Neural cell (in vitro differentiated cells): Measurements from ENCODE around the gene FETUB. TPM values are rescaled to one million over a fixed set of nuclear protein-coding genes. Genes with fewer than 3 reads are reported as not detected.

Experiments used
- H2AFZ ChIP-seq: fragments of 200-600, 300-800 bp; sonication (generic), shearing (Covaris generic); 2 replicates; pipeline ENCODE4 v1.6.0; 2014; ENCODE audit warnings: low read depth, mild to moderate bottlenecking, antibody characterized with exemption, low read length, moderate library complexity
- H3F3A ChIP-seq: fragments of 200-600 bp; shearing (Covaris generic); 2 replicates; pipeline ENCODE4 v1.6.1; 2016; ENCODE audit warnings: mild to moderate bottlenecking, moderate library complexity, mixed read lengths, antibody characterized with exemption, low read length; ENCODE audit not compliant: insufficient read depth, poor library complexity, severe bottlenecking
- H3K27ac ChIP-seq: fragments of 200-600, 300-800 bp; sonication (generic), shearing (Covaris generic); 2 replicates; pipeline ENCODE4 v1.5.1; 2014; ENCODE audit warnings: mild to moderate bottlenecking, low read length, moderate library complexity
- H3K27me3 ChIP-seq: fragments of 300-800, 200-600 bp; sonication (generic), shearing (Covaris generic); 2 replicates; pipeline ENCODE4 v1.6.0; 2014; ENCODE audit warnings: mild to moderate bottlenecking, low read depth, low read length, moderate library complexity; ENCODE audit not compliant: insufficient read depth
- H3K36me3 ChIP-seq: fragments of 300-800, 200-600 bp; sonication (generic), shearing (Covaris generic); 2 replicates; pipeline ENCODE4 v1.5.1; 2014; ENCODE audit warnings: mild to moderate bottlenecking, antibody characterized with exemption, low read length, moderate library complexity; ENCODE audit not compliant: insufficient read depth
- H3K4me2 ChIP-seq: fragments of 300-800, 200-600 bp; sonication (generic), shearing (Covaris generic); 2 replicates; pipeline ENCODE4 v1.6.0; 2014; ENCODE audit warnings: mild to moderate bottlenecking, low read length
- H3K4me3 ChIP-seq: fragments of 300-800, 200-600 bp; sonication (generic), shearing (Covaris generic); 2 replicates; pipeline ENCODE4 v1.5.1; 2014; ENCODE audit warnings: mild to moderate bottlenecking, low read length, moderate library complexity
- H3K79me2 ChIP-seq: fragments of 200-600 bp; shearing (Covaris generic); replicated peaks from 2 replicates; pipeline ENCODE4 v1.6.0; 2014; ENCODE audit warnings: mild to moderate bottlenecking, low read length, moderate library complexity; ENCODE audit not compliant: insufficient read depth
- H3K9ac ChIP-seq: fragments of 300-800, 200-600 bp; sonication (generic), shearing (Covaris generic); 2 replicates; pipeline ENCODE4 v1.6.1; 2016; ENCODE audit warnings: mild to moderate bottlenecking, low read length, mixed read lengths
- H3K9me2 ChIP-seq: fragments of 200-600 bp; shearing (Covaris generic); 2 replicates; pipeline ENCODE4 v1.6.1; 2016; ENCODE audit warnings: mild to moderate bottlenecking, low read length, mixed read lengths; ENCODE audit not compliant: insufficient read depth
- H3K9me3 ChIP-seq: fragments of 200-600, 300-800 bp; sonication (generic), shearing (Covaris generic); 2 replicates; pipeline ENCODE4 v1.6.1; 2016; ENCODE audit warnings: mild to moderate bottlenecking, mixed run types, low read length, moderate library complexity, mixed read lengths
- H4K20me1 ChIP-seq: fragments of 200-600 bp; shearing (Covaris generic); 2 replicates; pipeline ENCODE4 v1.6.1; 2016; ENCODE audit warnings: mild to moderate bottlenecking, mixed run types; ENCODE audit not compliant: insufficient read depth
- EP300 ChIP-seq: fragments of 450-650 bp; conservative IDR thresholded peaks from 2 replicates; pipeline ENCODE4 v1.6.1; 2014; ENCODE audit warnings: antibody characterized with exemption, mild to moderate bottlenecking, moderate library complexity; ENCODE audit not compliant: poor library complexity, severe bottlenecking
- EZH2 ChIP-seq: fragments of 200-600, 300-800 bp; shearing (Covaris generic), sonication (generic); IDR thresholded peaks from 2 replicates; pipeline ENCODE4 v1.6.1; 2014; ENCODE audit warnings: antibody characterized with exemption, low read length, borderline replicate concordance, mild to moderate bottlenecking; ENCODE audit not compliant: insufficient read depth, poor library complexity, severe bottlenecking
- MXI1 ChIP-seq: fragments of 450-650 bp; conservative IDR thresholded peaks from 2 replicates; pipeline ENCODE4 v1.6.1; 2014; ENCODE audit warnings: antibody characterized with exemption, mild to moderate bottlenecking; ENCODE audit not compliant: poor library complexity, severe bottlenecking
- POLR2AphosphoS5 ChIP-seq: IDR thresholded peaks from 2 replicates; pipeline ENCODE4 v1.6.1; 2012
- RAD21 ChIP-seq: fragments of 450-650 bp; conservative IDR thresholded peaks from 2 replicates; pipeline ENCODE4 v1.6.1; 2014; ENCODE audit warnings: antibody characterized with exemption, mild to moderate bottlenecking, moderate library complexity
- SMC3 ChIP-seq: fragments of 450-650 bp; conservative IDR thresholded peaks from 2 replicates; pipeline ENCODE4 v1.6.1; 2014; ENCODE audit warnings: antibody characterized with exemption, mild to moderate bottlenecking, moderate library complexity; ENCODE audit not compliant: poor library complexity
- TAF1 ChIP-seq: IDR thresholded peaks from 2 replicates; pipeline ENCODE4 v1.6.1; 2012; ENCODE audit warnings: low read depth
- polyA plus RNA-seq: library from polyadenylated mRNA; depleted of rRNA; stranded (reverse); fragments of >200 nt; gene quantifications from 2 replicates; pipeline ENCODE4 v1.2.3, GENCODE V29; 2014
- TF ChIP-seq, protein P1 (sequence below): IDR thresholded peaks from 2 replicates; pipeline ENCODE4 v1.6.1; 2012; ENCODE audit warnings: borderline replicate concordance
- TF ChIP-seq, protein P2 (sequence below): fragments of 450-650 bp; IDR thresholded peaks from 2 replicates; pipeline ENCODE4 v1.5.1; 2014; ENCODE audit warnings: antibody characterized with exemption, mild to moderate bottlenecking, moderate library complexity; ENCODE audit not compliant: poor library complexity, severe bottlenecking

Gene FETUB
- polyA plus RNA-seq, 1 donor from 2014 or later: not detected

DNA sequence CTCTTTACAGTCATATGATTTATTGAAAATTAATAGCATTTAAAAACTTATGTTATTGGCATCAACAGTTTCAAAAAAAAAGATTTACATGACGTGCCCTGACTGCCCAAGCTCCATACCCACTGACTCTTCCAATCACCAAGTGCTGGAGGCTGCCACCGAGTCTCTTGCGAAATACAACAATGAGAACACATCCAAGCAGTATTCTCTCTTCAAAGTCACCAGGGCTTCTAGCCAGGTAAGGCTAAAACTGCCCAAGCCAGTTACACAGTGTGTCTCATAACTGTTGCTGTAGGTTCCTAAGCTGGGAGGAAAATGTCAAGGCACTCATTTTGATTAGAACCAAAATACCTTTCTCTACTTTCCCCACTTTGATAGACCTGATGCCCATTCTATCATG lies 4.5 kb downstream of the FETUB start:
- Histone ChIP-seq H3K27ac (no peak overlapping the region), H3K9ac (no peak overlapping the region), H3K9me3 (no peaks in the 10 kb centered on the region), H3K4me3 (no peak overlapping the region), H3K27me3 (no peaks in the 10 kb centered on the region), H3K4me2 (no peak overlapping the region), H2AFZ (no peak overlapping the region), H4K20me1 (no peaks in the 10 kb centered on the region), H3K9me2 (no peaks in the 10 kb centered on the region), H3K36me3 (no peaks in the 10 kb centered on the region), H3K79me2 (no peaks in the 10 kb centered on the region), H3F3A (no peaks in the 10 kb centered on the region)
- TF ChIP-seq POLR2AphosphoS5 (no peak), RAD21 (no peak), MXI1 (no peak), EZH2 (no peak), SMC3 (no peak), TAF1 (no peak), EP300 (no peak)
- TF ChIP-seq, protein P1, sequence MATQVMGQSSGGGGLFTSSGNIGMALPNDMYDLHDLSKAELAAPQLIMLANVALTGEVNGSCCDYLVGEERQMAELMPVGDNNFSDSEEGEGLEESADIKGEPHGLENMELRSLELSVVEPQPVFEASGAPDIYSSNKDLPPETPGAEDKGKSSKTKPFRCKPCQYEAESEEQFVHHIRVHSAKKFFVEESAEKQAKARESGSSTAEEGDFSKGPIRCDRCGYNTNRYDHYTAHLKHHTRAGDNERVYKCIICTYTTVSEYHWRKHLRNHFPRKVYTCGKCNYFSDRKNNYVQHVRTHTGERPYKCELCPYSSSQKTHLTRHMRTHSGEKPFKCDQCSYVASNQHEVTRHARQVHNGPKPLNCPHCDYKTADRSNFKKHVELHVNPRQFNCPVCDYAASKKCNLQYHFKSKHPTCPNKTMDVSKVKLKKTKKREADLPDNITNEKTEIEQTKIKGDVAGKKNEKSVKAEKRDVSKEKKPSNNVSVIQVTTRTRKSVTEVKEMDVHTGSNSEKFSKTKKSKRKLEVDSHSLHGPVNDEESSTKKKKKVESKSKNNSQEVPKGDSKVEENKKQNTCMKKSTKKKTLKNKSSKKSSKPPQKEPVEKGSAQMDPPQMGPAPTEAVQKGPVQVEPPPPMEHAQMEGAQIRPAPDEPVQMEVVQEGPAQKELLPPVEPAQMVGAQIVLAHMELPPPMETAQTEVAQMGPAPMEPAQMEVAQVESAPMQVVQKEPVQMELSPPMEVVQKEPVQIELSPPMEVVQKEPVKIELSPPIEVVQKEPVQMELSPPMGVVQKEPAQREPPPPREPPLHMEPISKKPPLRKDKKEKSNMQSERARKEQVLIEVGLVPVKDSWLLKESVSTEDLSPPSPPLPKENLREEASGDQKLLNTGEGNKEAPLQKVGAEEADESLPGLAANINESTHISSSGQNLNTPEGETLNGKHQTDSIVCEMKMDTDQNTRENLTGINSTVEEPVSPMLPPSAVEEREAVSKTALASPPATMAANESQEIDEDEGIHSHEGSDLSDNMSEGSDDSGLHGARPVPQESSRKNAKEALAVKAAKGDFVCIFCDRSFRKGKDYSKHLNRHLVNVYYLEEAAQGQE: no peak
- TF ChIP-seq, protein P2, sequence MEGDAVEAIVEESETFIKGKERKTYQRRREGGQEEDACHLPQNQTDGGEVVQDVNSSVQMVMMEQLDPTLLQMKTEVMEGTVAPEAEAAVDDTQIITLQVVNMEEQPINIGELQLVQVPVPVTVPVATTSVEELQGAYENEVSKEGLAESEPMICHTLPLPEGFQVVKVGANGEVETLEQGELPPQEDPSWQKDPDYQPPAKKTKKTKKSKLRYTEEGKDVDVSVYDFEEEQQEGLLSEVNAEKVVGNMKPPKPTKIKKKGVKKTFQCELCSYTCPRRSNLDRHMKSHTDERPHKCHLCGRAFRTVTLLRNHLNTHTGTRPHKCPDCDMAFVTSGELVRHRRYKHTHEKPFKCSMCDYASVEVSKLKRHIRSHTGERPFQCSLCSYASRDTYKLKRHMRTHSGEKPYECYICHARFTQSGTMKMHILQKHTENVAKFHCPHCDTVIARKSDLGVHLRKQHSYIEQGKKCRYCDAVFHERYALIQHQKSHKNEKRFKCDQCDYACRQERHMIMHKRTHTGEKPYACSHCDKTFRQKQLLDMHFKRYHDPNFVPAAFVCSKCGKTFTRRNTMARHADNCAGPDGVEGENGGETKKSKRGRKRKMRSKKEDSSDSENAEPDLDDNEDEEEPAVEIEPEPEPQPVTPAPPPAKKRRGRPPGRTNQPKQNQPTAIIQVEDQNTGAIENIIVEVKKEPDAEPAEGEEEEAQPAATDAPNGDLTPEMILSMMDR: no peak

DNA sequence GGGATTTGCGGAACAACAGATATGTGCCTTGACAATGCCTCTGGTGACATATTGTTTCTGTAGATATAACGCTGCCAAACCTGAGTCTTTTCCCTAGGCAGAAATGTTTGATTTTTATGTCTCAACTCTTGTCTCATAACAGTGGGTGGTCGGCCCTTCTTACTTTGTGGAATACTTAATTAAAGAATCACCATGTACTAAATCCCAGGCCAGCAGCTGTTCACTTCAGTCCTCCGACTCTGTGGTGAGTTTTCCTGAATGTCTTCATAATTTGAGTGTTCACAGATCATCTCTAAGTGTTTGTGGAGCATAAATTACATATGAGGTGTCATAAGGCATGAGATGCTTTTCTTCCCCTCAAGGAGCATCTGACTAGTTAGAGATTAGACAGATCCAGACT lies 5.9 kb downstream of the FETUB start:
- H3K27me3 ChIP-seq: no peaks in the 10 kb centered on the region
- no peak overlapping the region for H3K9ac ChIP-seq
- H3F3A ChIP-seq: no peaks in the 10 kb centered on the region
- no peak overlapping the region for H3K4me3 ChIP-seq
- no peak overlapping the region for H2AFZ ChIP-seq
- no peak overlapping the region for H3K4me2 ChIP-seq
- H4K20me1 ChIP-seq: no peaks in the 10 kb centered on the region
- H3K79me2 ChIP-seq: no peaks in the 10 kb centered on the region
- H3K9me2 ChIP-seq: no peaks in the 10 kb centered on the region
- H3K9me3 ChIP-seq: no peaks in the 10 kb centered on the region
- TF ChIP-seq EZH2: no peak
- TF ChIP-seq, protein P2: no peak
- TF ChIP-seq RAD21: no peak
- TF ChIP-seq MXI1: no peak
- TF ChIP-seq, protein P1: no peak
- TF ChIP-seq TAF1: no peak
- TF ChIP-seq POLR2AphosphoS5: no peak
- no peak for TF ChIP-seq EP300
- TF ChIP-seq SMC3: no peak
- no peaks in the 10 kb centered on the region for H3K36me3 ChIP-seq
- no peak overlapping the region for H3K27ac ChIP-seq
